CD4-positive, alpha-beta memory T cell (primary cell): Measurements from ENCODE around the gene HS3ST4. TPM values are rescaled to one million over a fixed set of nuclear protein-coding genes. Genes with fewer than 3 reads are reported as not detected.
"Not testable (repeated sequence)": the region's sequence is repeated elsewhere in the genome, so short reads cannot be mapped to it uniquely, and the experiment has no call there.

Experiments used
- CTCF ChIA-PET: fragments of 350-600 bp; sonication (Branson Sonifier 250); formaldehyde crosslinking; loops from one replicate; lab custom pipeline; 2021; ENCODE audit warnings: inconsistent platforms; ENCODE audit not compliant: partially characterized antibody; lab: Charles Lee
- POLR2A ChIA-PET: fragments of 350-600 bp; sonication (Branson Sonifier 250); formaldehyde crosslinking; loops from one replicate; lab custom pipeline; 2021; ENCODE audit not compliant: partially characterized antibody; lab: Charles Lee
- DNase-seq, 5 donors: peaks; one replicate each; pipeline versions ENCODE4 v3.0.0 to v3.0.0-alpha.2; 2020 to 2022; ENCODE audit warnings: mixed read lengths in 1 of 5
- H3K27ac ChIP-seq: one replicate; pipeline ENCODE4 v1.7.0; 2013; ENCODE audit warnings: low read depth, low read length
- H3K27me3 ChIP-seq: 2 replicates; pipeline ENCODE4 v1.7.0; 2013; ENCODE audit warnings: mild to moderate bottlenecking, low read length, moderate library complexity; ENCODE audit not compliant: insufficient read depth
- H3K36me3 ChIP-seq: 2 replicates; pipeline ENCODE4 v1.7.0; 2013; ENCODE audit warnings: mild to moderate bottlenecking, low read length, moderate library complexity; ENCODE audit not compliant: insufficient read depth
- H3K4me1 ChIP-seq: 2 replicates; pipeline ENCODE4 v1.7.0; 2013; ENCODE audit warnings: mild to moderate bottlenecking, low read length, moderate library complexity; ENCODE audit not compliant: insufficient read depth
- H3K4me3 ChIP-seq, 2 donors: one replicate each; pipeline ENCODE4 v1.7.0; 2013; ENCODE audit warnings: low read length in 2 of 2, mild to moderate bottlenecking in 1 of 2
- H3K9me3 ChIP-seq, 2 donors: one replicate each; pipeline ENCODE4 v1.7.0; 2013; ENCODE audit warnings: low read length in 2 of 2, control low read depth in 1 of 2; ENCODE audit not compliant: control insufficient read depth in 1 of 2
- H3K27ac Mint-ChIP-seq, 7 donors: one replicate each; pipeline ENCODE4 v1.8.0; 2020 to 2021; ENCODE audit warnings: mixed read lengths in 7 of 7, mild to moderate bottlenecking in 6 of 7, inconsistent platforms in 3 of 7, moderate library complexity in 3 of 7
- H3K27me3 Mint-ChIP-seq, 2 donors: one replicate each; pipeline ENCODE4 v1.8.0; 2020 to 2021; ENCODE audit warnings: mixed read lengths in 2 of 2
- H3K36me3 Mint-ChIP-seq, 2 donors: one replicate each; pipeline ENCODE4 v1.8.0; 2020 to 2021; ENCODE audit warnings: mixed read lengths in 2 of 2, inconsistent platforms in 1 of 2, mild to moderate bottlenecking in 1 of 2
- H3K4me1 Mint-ChIP-seq, 4 donors: one replicate each; pipeline ENCODE4 v1.8.0; 2020 to 2021; ENCODE audit warnings: mixed read lengths in 4 of 4, mild to moderate bottlenecking in 1 of 4
- H3K4me3 Mint-ChIP-seq, 8 donors: one replicate each; pipeline ENCODE4 v1.8.0; 2020 to 2021; ENCODE audit warnings: mixed read lengths in 8 of 8, mild to moderate bottlenecking in 7 of 8, moderate library complexity in 6 of 8, inconsistent platforms in 3 of 8
- H3K9me3 Mint-ChIP-seq, 8 donors: one replicate each; pipeline ENCODE4 v1.8.0; 2020 to 2021; ENCODE audit warnings: mixed read lengths in 8 of 8, mild to moderate bottlenecking in 5 of 8, inconsistent platforms in 3 of 8, moderate library complexity in 1 of 8
- intact Hi-C: fragments of 100-400 bp; cut with micrococcal nuclease; formaldehyde crosslinking; loops from one replicate; pipeline ENCODE4 v1.15.1; 2023
- polyA plus RNA-seq, 2 donors: library from polyadenylated mRNA; unstranded; fragments of 300-500 nt; fragmentation: Illumina TruSeq; gene quantifications; one replicate each; pipeline ENCODE4 v1.2.3, GENCODE V29; 2021
- total RNA-seq, 2 experiments: library from RNA; stranded (reverse); gene quantifications; one replicate each; pipeline ENCODE4 v1.2.3, GENCODE V29; 2021

HS3ST4 gene
- total and polyA plus RNA-seq, 4 experiments from 2014 or later = not detected

DNA sequence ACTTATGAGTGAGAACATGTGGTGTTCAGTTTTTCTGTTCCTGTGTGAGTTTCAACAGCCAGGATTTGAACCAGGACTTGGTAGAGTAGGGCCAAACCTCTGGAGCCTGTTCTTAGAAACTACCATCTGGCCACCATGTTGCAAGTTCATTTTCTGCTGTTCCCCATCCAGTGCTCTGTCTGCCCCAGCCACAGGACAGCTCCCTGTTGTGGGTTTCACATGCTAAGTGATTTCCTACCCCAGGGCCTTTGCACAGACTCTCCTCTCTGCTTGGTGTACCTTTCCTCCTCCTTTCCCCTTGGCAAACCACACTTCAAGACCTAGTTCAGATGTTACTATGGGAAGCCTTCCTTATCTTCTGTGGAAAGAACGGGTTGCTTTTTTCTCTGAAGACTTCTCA, 79.5 kb downstream of the HS3ST4 start:
- intact Hi-C loops = no loop called here
- Histone ChIP-seq H3K27ac (no peak overlapping the region), H3K4me1 (no peaks in the 10 kb centered on the region), H3K9me3 (no peaks in the 10 kb centered on the region), H3K4me3 (no peak overlapping the region), H3K27me3 (no peaks in the 10 kb centered on the region), H3K36me3 (no peaks in the 10 kb centered on the region)
- no peaks in the 10 kb centered on the region for H3K36me3 Mint-ChIP-seq
- H3K27me3 Mint-ChIP-seq = peaks cover 0 to 6% of the 10 kb centered on the region in 2 donors
- H3K27ac Mint-ChIP-seq = no peak overlapping the region
- peaks cover 0 to 24% (median 0%) of the 10 kb centered on the region in 8 donors for H3K9me3 Mint-ChIP-seq
- H3K4me3 Mint-ChIP-seq = no peak overlapping the region
- ChIA-PET CTCF (no interaction called here), POLR2A (no interaction called here)
- H3K4me1 Mint-ChIP-seq = no peaks in the 10 kb centered on the region
- no peak for DNase-seq

GRCh38 chr16:25771812-25772568, 80.2 kb downstream of the HS3ST4 start:
- ChIA-PET CTCF (no interaction called here), POLR2A (no interaction called here)
- Histone ChIP-seq H3K4me1 (no peaks in the 10 kb centered on the region), H3K4me3 (no peak overlapping the region), H3K9me3 (no peaks in the 10 kb centered on the region), H3K27ac (no peak overlapping the region), H3K36me3 (no peaks in the 10 kb centered on the region), H3K27me3 (no peaks in the 10 kb centered on the region)
- intact Hi-C loops = no loop called here
- DNase-seq = no peak
- Mint-ChIP-seq H3K4me3 (no peak overlapping the region), H3K27ac (no peak overlapping the region), H3K9me3 (peaks cover 0 to 24% (median 0%) of the 10 kb centered on the region in 8 donors), H3K27me3 (peaks cover 0 to 6% of the 10 kb centered on the region in 2 donors), H3K4me1 (no peaks in the 10 kb centered on the region), H3K36me3 (no peaks in the 10 kb centered on the region)

DNA sequence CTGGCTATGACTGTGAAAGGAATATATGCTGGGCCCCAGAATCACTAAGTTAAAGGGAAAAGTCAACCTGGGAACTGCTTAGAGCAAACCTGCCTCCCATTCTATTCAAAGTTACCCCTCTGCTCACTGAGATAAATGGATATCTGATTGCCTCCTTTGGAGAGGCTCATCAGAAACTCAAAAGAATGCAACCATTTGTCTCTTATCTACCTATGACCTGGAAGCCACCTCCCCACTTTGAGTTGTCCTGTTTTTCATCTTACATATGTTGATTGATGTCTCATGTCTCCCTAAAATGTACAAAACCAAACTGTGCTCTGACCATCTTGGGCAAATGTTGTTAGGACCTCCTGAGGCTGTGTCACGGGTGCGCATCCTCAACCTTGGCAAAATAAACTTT, 84.5 kb downstream of the HS3ST4 start:
- H3K27ac ChIP-seq, H3K4me3 ChIP-seq, intact Hi-C loops, H3K4me3 Mint-ChIP-seq, POLR2A ChIA-PET, H3K36me3 Mint-ChIP-seq, H3K36me3 ChIP-seq, DNase-seq, H3K27me3 ChIP-seq, H3K27ac Mint-ChIP-seq, H3K4me1 ChIP-seq, H3K9me3 ChIP-seq, H3K27me3 Mint-ChIP-seq, H3K4me1 Mint-ChIP-seq, CTCF ChIA-PET: not testable (repeated sequence)
- H3K9me3 Mint-ChIP-seq = peaks cover 0 to 22% (median 0%) of the 10 kb centered on the region in 8 donors

GRCh38 chr16:25783226-25783625, 91.5 kb downstream of the HS3ST4 start:
- H3K27me3 Mint-ChIP-seq = peaks cover 4 to 6% of the 10 kb centered on the region in 2 donors

GRCh38 chr16:25785361-25785760, 93.6 kb downstream of the HS3ST4 start:
- CTCF ChIA-PET = no interaction called here
- Mint-ChIP-seq H3K27me3 (peaks cover 0 to 3% of the 10 kb centered on the region in 2 donors), H3K27ac (no peak overlapping the region)

More at GRCh38 chr16:25783226-25783625, 91.5 kb downstream of the HS3ST4 start:
- H3K36me3 ChIP-seq = no peaks in the 10 kb centered on the region
- CTCF ChIA-PET = no interaction called here
- H3K27ac Mint-ChIP-seq = no peak overlapping the region
- no peak overlapping the region for H3K4me3 Mint-ChIP-seq
- POLR2A ChIA-PET = no interaction called here
- H3K9me3 ChIP-seq = no peaks in the 10 kb centered on the region
- intact Hi-C loops = no loop called here
- H3K9me3 Mint-ChIP-seq = peaks cover 0 to 5% (median 0%) of the 10 kb centered on the region in 8 donors
- no peaks in the 10 kb centered on the region for H3K4me1 Mint-ChIP-seq
- no peak overlapping the region for H3K4me3 ChIP-seq
- H3K36me3 Mint-ChIP-seq = no peaks in the 10 kb centered on the region
- no peaks in the 10 kb centered on the region for H3K27me3 ChIP-seq
- H3K27ac ChIP-seq = no peak overlapping the region
- DNase-seq = no peak
- H3K4me1 ChIP-seq = no peaks in the 10 kb centered on the region

GRCh38 chr16:25786748-25787147, 95.0 kb downstream of the HS3ST4 start:
- H3K27me3 ChIP-seq = no peaks in the 10 kb centered on the region
- no peaks in the 10 kb centered on the region for H3K36me3 ChIP-seq
- CTCF ChIA-PET = no interaction called here
- no peak overlapping the region for H3K4me3 ChIP-seq
- intact Hi-C loops = no loop called here
- H3K4me1 Mint-ChIP-seq = no peaks in the 10 kb centered on the region
- H3K4me3 Mint-ChIP-seq = no peak overlapping the region
- DNase-seq = no peak
- POLR2A ChIA-PET = no interaction called here
- H3K4me1 ChIP-seq = no peaks in the 10 kb centered on the region
- peaks cover 0 to 4% (median 0%) of the 10 kb centered on the region in 8 donors for H3K9me3 Mint-ChIP-seq
- no peaks in the 10 kb centered on the region for H3K9me3 ChIP-seq
- H3K27me3 Mint-ChIP-seq = peaks cover 0 to 3% of the 10 kb centered on the region in 2 donors
- H3K27ac Mint-ChIP-seq = no peak overlapping the region
- no peak overlapping the region for H3K27ac ChIP-seq
- no peaks in the 10 kb centered on the region for H3K36me3 Mint-ChIP-seq

More at GRCh38 chr16:25785361-25785760, 93.6 kb downstream of the HS3ST4 start:
- intact Hi-C loops = no loop called here
- H3K9me3 ChIP-seq = no peaks in the 10 kb centered on the region
- H3K4me1 ChIP-seq = no peaks in the 10 kb centered on the region
- peaks cover 0 to 5% (median 0%) of the 10 kb centered on the region in 8 donors for H3K9me3 Mint-ChIP-seq
- H3K36me3 ChIP-seq = no peaks in the 10 kb centered on the region
- DNase-seq = no peak
- H3K27me3 ChIP-seq = no peaks in the 10 kb centered on the region
- H3K36me3 Mint-ChIP-seq = no peaks in the 10 kb centered on the region
- no peaks in the 10 kb centered on the region for H3K4me1 Mint-ChIP-seq
- no peak overlapping the region for H3K4me3 ChIP-seq
- no peak overlapping the region for H3K27ac ChIP-seq
- POLR2A ChIA-PET = no interaction called here
- H3K4me3 Mint-ChIP-seq = no peak overlapping the region

GRCh38 chr16:25788637-25789036, 96.9 kb downstream of the HS3ST4 start:
- peaks cover 0 to 3% of the 10 kb centered on the region in 2 donors for H3K27me3 Mint-ChIP-seq
- DNase-seq = no peak
- H3K4me1 Mint-ChIP-seq = no peaks in the 10 kb centered on the region
- intact Hi-C loops = no loop called here
- CTCF ChIA-PET = no interaction called here
- Histone ChIP-seq H3K9me3 (no peaks in the 10 kb centered on the region), H3K4me3 (no peak overlapping the region), H3K27me3 (no peaks in the 10 kb centered on the region), H3K36me3 (no peaks in the 10 kb centered on the region), H3K4me1 (no peaks in the 10 kb centered on the region), H3K27ac (no peak overlapping the region)
- POLR2A ChIA-PET = no interaction called here
- peaks cover 0 to 3% (median 0%) of the 10 kb centered on the region in 8 donors for H3K9me3 Mint-ChIP-seq
- H3K27ac Mint-ChIP-seq = no peak overlapping the region
- no peaks in the 10 kb centered on the region for H3K36me3 Mint-ChIP-seq
- no peak overlapping the region for H3K4me3 Mint-ChIP-seq
